Gastrocnemius medialis (tissue), 4 donors: ENCODE data around the gene FAM114A1. TPM values are rescaled to one million over a fixed set of nuclear protein-coding genes. Genes with fewer than 3 reads are reported as not detected.

Experiments
- ATAC-seq, 2 donors: fragments of 150-250 bp; one replicate each; pipeline ENCODE4 v1.9.1; 2016
- DNase-seq, 2 donors: peaks; one replicate each; pipeline ENCODE4 v3.0.0-alpha.2; 2019
- H3K27ac ChIP-seq, 4 donors: fragments of 200-600 bp; sonication (generic); 1 replicate in 1 of 4; 2 replicates in 3 of 4; pipeline ENCODE4 v1.5.1; 2016 to 2018; ENCODE audit warnings: mild to moderate bottlenecking in 2 of 4, moderate library complexity in 1 of 4
- H3K27me3 ChIP-seq, 3 donors: fragments of 200-600 bp; sonication (generic) in 2 of 3; 1 replicate in 1 of 3; 2 replicates in 2 of 3; pipeline versions ENCODE4 v1.5.1 to v1.6.0; 2016 to 2019; ENCODE audit warnings: mild to moderate bottlenecking in 1 of 3, moderate library complexity in 1 of 3
- H3K36me3 ChIP-seq, 2 donors: fragments of 200-600 bp; sonication (generic) in 1 of 2; one replicate each; pipeline ENCODE4 v1.5.1; 2017 to 2018
- H3K4me1 ChIP-seq, 2 donors: fragments of 200-600 bp; sonication (generic) in 1 of 2; one replicate each; pipeline ENCODE4 v1.5.1; 2016 to 2017; ENCODE audit warnings: mild to moderate bottlenecking in 2 of 2
- H3K4me3 ChIP-seq, 4 donors: fragments of 200-600 bp; sonication (generic) in 3 of 4; 1 replicate in 1 of 4; 2 replicates in 3 of 4; pipeline ENCODE4 v1.5.1; 2016 to 2019; ENCODE audit warnings: mild to moderate bottlenecking in 2 of 4
- H3K9me3 ChIP-seq, 3 donors: fragments of 200-600 bp; sonication (generic) in 2 of 3; 1 replicate in 1 of 3; 2 replicates in 2 of 3; pipeline ENCODE4 v1.5.1; 2016 to 2019
- POLR2A ChIP-seq, 2 donors: fragments of 450-650 bp; IDR thresholded peaks; one replicate each; pipeline ENCODE4 v1.6.1; 2017; ENCODE audit warnings: antibody characterized with exemption in 2 of 2, mild to moderate bottlenecking in 2 of 2, moderate library complexity in 2 of 2
- in situ Hi-C, 4 donors: fragments of 200-750 bp; cut with MboI; loops; one replicate each; pipeline versions ENCODE4 v1.15.0 to v1.8.0; 2017; ENCODE audit warnings: low sequenced_read_pairs in 4 of 4
- intact Hi-C: fragments of 100-400 bp; cut with DNase I; formaldehyde crosslinking; loops from one replicate; pipeline ENCODE4 v1.15.1; 2023; ENCODE audit warnings: low total_unique reads
- total RNA-seq, 4 donors: library from RNA; depleted of rRNA; stranded (reverse); fragments of >200 nt; gene quantifications; one replicate each; pipeline versions ENCODE4 v1.1.0 to v1.2.3, GENCODE V29; 2016
- TF ChIP-seq, protein P1 (sequence below), 5 experiments: fragments of 450-650 bp in 3 of 5; fragments of 200-600 bp in 2 of 5; sonication (generic) in 2 of 5; IDR thresholded peaks in 4 of 5; conservative IDR thresholded peaks in 1 of 5; 1 replicate in 4 of 5; 2 replicates in 1 of 5; pipeline ENCODE4 v1.5.1; 2016 to 2019; ENCODE audit warnings: antibody characterized with exemption in 5 of 5, mild to moderate bottlenecking in 3 of 5, moderate library complexity in 3 of 5

Gene FAM114A1
- total RNA-seq, 4 donors from 2014 or later, result 23.2 to 47.5 (median 27.4) TPM

DNA sequence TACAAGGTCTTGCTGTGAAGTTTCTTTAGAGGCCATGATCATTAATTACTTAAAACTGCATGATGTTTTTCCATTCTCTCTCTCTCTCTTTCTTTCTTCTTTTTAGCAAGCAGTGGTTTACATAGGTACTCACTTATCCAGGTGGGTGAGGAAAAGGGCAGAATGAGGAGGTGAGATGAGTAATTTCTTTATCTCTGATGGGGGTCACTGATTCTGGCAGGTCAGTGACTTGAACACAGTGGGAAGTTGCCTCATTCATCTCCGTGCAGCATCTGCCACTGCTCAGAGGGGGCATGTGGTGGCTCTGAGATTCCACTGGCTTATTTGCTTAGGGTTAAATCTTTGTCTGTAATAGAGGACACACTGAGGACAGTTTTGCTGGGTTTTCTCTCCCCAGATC, 62.6 kb downstream of the FAM114A1 start:
- TF ChIP-seq POLR2A (IDR thresholded peaks at IDR 0.05), result no peak
- TF ChIP-seq, protein P1, sequence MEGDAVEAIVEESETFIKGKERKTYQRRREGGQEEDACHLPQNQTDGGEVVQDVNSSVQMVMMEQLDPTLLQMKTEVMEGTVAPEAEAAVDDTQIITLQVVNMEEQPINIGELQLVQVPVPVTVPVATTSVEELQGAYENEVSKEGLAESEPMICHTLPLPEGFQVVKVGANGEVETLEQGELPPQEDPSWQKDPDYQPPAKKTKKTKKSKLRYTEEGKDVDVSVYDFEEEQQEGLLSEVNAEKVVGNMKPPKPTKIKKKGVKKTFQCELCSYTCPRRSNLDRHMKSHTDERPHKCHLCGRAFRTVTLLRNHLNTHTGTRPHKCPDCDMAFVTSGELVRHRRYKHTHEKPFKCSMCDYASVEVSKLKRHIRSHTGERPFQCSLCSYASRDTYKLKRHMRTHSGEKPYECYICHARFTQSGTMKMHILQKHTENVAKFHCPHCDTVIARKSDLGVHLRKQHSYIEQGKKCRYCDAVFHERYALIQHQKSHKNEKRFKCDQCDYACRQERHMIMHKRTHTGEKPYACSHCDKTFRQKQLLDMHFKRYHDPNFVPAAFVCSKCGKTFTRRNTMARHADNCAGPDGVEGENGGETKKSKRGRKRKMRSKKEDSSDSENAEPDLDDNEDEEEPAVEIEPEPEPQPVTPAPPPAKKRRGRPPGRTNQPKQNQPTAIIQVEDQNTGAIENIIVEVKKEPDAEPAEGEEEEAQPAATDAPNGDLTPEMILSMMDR (IDR thresholded peaks at IDR 0.05 in 4 of 5, conservative IDR thresholded peaks at IDR 0.05 in 1 of 5), result no peak
- Histone ChIP-seq H3K9me3 (no peaks in the 10 kb centered on the region), H3K4me1 (no peaks in the 10 kb centered on the region), H3K4me3 (no peak overlapping the region), H3K27me3 (no peaks in the 10 kb centered on the region), H3K36me3 (peaks cover 0 to 43% of the 10 kb centered on the region in 2 donors), H3K27ac (no peak overlapping the region)
- no peak for ATAC-seq
- in situ Hi-C loops (no loop called here), intact Hi-C loops (no loop called here)
- no peak for DNase-seq

DNA sequence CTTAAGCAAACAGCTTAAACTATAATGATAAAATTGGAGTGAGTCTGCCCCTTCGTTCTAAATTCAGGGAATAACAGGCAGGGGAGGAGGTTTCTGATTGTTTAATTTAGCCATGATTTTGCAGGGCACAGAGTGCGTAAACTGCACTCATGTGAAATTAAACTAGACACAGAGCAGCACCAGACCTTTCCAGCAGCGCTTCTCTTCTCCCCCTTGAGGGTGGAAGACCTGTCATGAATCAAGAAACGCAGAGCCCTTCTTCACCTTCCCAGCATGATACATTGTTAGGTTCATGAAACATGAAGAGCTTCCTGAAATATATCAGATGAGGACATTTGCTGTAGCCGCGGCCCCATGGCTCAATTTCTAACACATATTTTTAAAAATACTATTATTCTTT, 63.1 kb downstream of the FAM114A1 start:
- no peaks in the 10 kb centered on the region for H3K4me1 ChIP-seq
- in situ Hi-C loops (no loop called here), intact Hi-C loops (no loop called here)
- peaks cover 0 to 43% of the 10 kb centered on the region in 2 donors for H3K36me3 ChIP-seq
- H3K4me3 ChIP-seq, result no peak overlapping the region
- no peaks in the 10 kb centered on the region for H3K9me3 ChIP-seq
- DNase-seq (no peak), ATAC-seq (no peak)
- H3K27me3 ChIP-seq, result no peaks in the 10 kb centered on the region
- TF ChIP-seq POLR2A (IDR thresholded peaks at IDR 0.05), result no peak
- TF ChIP-seq, protein P1 (IDR thresholded peaks at IDR 0.05 in 4 of 5, conservative IDR thresholded peaks at IDR 0.05 in 1 of 5), result no peak
- no peak overlapping the region for H3K27ac ChIP-seq

DNA sequence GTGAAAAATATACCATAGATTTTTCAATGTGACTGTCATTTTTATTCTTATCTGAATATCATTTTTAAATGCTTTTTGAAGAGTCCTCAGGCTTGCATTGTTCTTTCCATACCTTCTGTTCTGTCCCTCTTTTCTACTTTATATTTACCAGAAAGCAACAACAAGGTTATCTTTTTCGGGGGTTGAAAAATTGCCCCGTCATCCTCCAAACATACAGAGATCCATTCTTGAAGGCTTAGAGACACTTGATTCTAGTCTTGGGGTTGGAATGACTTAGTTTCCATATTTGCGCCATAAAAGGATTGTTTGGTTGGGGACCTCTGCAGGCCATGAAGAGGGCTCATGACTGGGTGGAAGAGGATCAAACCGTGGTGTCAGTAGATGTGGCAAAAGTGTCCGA, 63.5 kb downstream of the FAM114A1 start:
- intact Hi-C loops, result no loop called here
- ATAC-seq, result no peak
- TF ChIP-seq POLR2A (IDR thresholded peaks at IDR 0.05), result no peak
- TF ChIP-seq, protein P1 (IDR thresholded peaks at IDR 0.05 in 4 of 5, conservative IDR thresholded peaks at IDR 0.05 in 1 of 5), result no peak

DNA sequence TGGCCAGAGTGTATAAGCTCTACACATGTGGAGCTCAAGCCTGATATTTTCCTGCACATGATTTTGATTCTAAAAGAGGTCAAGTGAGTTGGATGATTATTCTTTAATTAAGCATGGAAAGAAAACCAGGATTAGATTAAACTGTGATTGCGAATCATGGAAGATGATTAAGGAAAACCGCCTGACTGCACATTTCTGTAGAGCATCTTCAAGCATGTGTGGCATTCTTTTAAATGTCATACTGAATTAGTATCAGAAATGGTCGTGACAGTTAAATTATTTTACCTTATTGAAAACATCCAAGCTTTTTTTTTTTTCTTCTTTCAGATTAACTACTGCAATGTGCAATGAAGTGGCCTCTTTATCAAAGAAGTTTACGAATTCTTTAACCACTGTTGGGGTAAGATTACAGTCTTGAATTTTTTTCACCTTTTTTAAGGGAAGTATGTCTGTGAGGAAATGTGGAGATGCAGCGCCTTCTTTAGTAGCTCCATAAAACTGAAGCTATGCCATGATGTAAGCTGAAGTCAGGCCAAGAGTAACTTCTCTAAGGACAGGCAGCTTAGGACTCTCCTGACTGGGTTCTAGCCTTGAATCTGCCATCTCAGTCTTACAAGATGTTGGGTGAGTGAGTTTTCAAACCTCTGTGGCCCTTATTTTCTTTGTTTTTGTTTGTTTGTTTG, 67.9 kb downstream of the FAM114A1 start:
- H3K36me3 ChIP-seq, result peaks cover 0 to 30% of the 10 kb centered on the region in 2 donors
- H3K27ac ChIP-seq, result no peak overlapping the region
- intact Hi-C loops, result no loop called here
- H3K9me3 ChIP-seq, result no peaks in the 10 kb centered on the region
- ATAC-seq (no peak), DNase-seq (no peak)
- in situ Hi-C loops, result no loop called here
- H3K4me3 ChIP-seq, result no peak overlapping the region
- H3K4me1 ChIP-seq, result no peaks in the 10 kb centered on the region
- no peaks in the 10 kb centered on the region for H3K27me3 ChIP-seq
- TF ChIP-seq, protein P1 (IDR thresholded peaks at IDR 0.05 in 4 of 5, conservative IDR thresholded peaks at IDR 0.05 in 1 of 5), result no peak
- no peak for TF ChIP-seq POLR2A (IDR thresholded peaks at IDR 0.05)

More for the DNA sequence above, 63.5 kb downstream of the FAM114A1 start:
- H3K27me3 ChIP-seq, result no peaks in the 10 kb centered on the region
- DNase-seq, result no peak
- no peak overlapping the region for H3K27ac ChIP-seq
- peaks cover 0 to 43% of the 10 kb centered on the region in 2 donors for H3K36me3 ChIP-seq
- H3K9me3 ChIP-seq, result no peaks in the 10 kb centered on the region
- H3K4me3 ChIP-seq, result no peak overlapping the region
- in situ Hi-C loops, result no loop called here
- H3K4me1 ChIP-seq, result no peaks in the 10 kb centered on the region

DNA sequence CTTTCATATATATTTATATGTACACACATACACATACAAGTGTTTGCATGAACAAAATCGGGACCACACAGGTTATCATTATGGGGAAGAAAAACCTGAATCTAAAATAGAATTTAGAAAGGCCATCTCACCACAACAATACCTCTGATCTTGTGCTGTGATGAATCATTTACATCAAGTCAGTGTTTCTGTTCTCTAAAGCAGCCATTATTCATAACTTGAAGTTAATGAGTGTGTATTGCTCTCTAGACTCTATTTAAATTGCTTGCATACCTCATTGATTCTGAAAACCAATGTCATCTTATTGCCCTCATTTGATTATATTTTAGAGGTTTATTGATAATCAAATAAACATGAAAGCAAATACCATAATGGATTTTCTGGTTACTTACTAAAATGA, 71.6 kb downstream of the FAM114A1 start:
- ATAC-seq, result no peak
- Histone ChIP-seq H3K4me3 (no peak overlapping the region), H3K27me3 (no peaks in the 10 kb centered on the region), H3K4me1 (peaks cover 7 to 10% of the 10 kb centered on the region in 2 donors), H3K36me3 (peaks cover 0 to 5% of the 10 kb centered on the region in 2 donors), H3K9me3 (no peaks in the 10 kb centered on the region), H3K27ac (no peak overlapping the region)
- TF ChIP-seq, protein P1 (IDR thresholded peaks at IDR 0.05 in 4 of 5, conservative IDR thresholded peaks at IDR 0.05 in 1 of 5), result no peak
- no peak for TF ChIP-seq POLR2A (IDR thresholded peaks at IDR 0.05)
- in situ Hi-C loops (no loop called here), intact Hi-C loops (no loop called here)
- no peak for DNase-seq
